ENCODE results near the gene CHD6.
A peak's percentile ranks its signal among the peaks of the same experiment; 100 is the strongest.

CHD6 gene

GRCh38 chr20:41497186-41497895 lies 120.8 kb downstream of the CHD6 start:
- Histone ChIP-seq H3K9me3 (no peaks in the 10 kb centered on the region), H3K27me3 (no peaks in the 10 kb centered on the region), H3K36me3 (peaks cover 7% of the 10 kb centered on the region), H3K27ac (no peak overlapping the region), H3K4me1 (ENCODE audit: control insufficient read depth in 1 of 2, insufficient read depth in 1 of 2, low read depth in 1 of 2, low read length in 1 of 2) (no peaks in the 10 kb centered on the region), H3K4me3 (ENCODE audit: low read depth in 1 of 2, low read length in 1 of 2) (no peak overlapping the region)
- no peak for TF ChIP-seq CTCF (IDR thresholded peaks at IDR 0.05)

DNA sequence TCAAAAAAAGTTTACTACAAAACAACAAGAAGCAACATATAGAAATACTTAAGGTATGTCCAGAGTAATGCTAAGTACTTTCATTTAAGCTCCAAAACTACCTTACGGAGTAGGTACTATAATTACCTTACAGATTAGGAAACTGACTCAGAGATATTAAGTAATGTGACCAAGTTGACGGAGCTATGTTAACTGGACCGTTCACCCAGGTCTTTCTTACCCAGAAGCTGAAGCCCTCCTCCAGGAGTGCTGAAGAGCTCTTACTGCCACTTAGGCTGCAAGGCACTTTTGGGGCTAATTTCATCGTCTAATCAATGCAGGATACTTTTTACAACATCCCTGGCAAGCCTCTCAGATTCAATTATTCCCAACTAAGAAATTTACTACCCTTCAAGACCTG lies 123.7 kb downstream of the CHD6 start:
- H3K27ac ChIP-seq = no peak overlapping the region
- peaks cover 32% of the 10 kb centered on the region for H3K36me3 ChIP-seq
- no peaks in the 10 kb centered on the region for H3K9me3 ChIP-seq
- H3K4me3 ChIP-seq (ENCODE audit: low read depth in 1 of 2, low read length in 1 of 2) = no peak overlapping the region
- no peak for TF ChIP-seq CTCF (IDR thresholded peaks at IDR 0.05)
- H3K27me3 ChIP-seq = no peaks in the 10 kb centered on the region
- no peaks in the 10 kb centered on the region for H3K4me1 ChIP-seq (ENCODE audit: control insufficient read depth in 1 of 2, insufficient read depth in 1 of 2, low read depth in 1 of 2, low read length in 1 of 2)

DNA sequence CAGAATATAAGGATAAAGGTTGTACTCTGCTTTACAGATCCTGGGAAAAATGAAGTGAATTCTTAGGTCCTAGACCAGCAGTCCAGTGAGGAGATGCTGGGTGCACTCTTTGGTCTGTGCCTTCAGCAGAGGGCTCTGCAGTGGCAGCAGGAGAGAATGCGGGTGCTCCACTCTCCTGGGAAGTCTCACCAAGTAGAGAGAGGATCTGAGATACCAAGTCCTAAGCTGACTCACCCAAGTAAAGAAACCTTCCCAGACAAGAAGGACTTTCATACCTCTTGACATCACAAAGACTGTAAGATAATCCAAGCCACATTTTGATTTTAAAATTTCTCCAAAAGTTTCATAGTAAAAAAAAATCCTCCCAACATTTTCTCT lies 134.6 kb downstream of the CHD6 start:
- Histone ChIP-seq H3K4me1 (ENCODE audit: control insufficient read depth in 1 of 2, insufficient read depth in 1 of 2, low read depth in 1 of 2, low read length in 1 of 2) (no peaks in the 10 kb centered on the region), H3K4me3 (ENCODE audit: low read depth in 1 of 2, low read length in 1 of 2) (no peak overlapping the region), H3K27ac (no peak overlapping the region), H3K27me3 (no peaks in the 10 kb centered on the region), H3K36me3 (peaks cover 55% of the 10 kb centered on the region), H3K9me3 (no peaks in the 10 kb centered on the region)
- no peak for TF ChIP-seq CTCF (IDR thresholded peaks at IDR 0.05)

- Histone ChIP-seq H3K27ac (no peak overlapping the region), H3K4me3 (ENCODE audit: low read depth in 1 of 2, low read length in 1 of 2) (no peak overlapping the region), H3K9me3 (no peaks in the 10 kb centered on the region), H3K27me3 (no peaks in the 10 kb centered on the region), H3K36me3 (peaks cover 50% of the 10 kb centered on the region), H3K4me1 (ENCODE audit: control insufficient read depth in 1 of 2, insufficient read depth in 1 of 2, low read depth in 1 of 2, low read length in 1 of 2) (no peaks in the 10 kb centered on the region)
- TF ChIP-seq CTCF (IDR thresholded peaks at IDR 0.05) = no peak
Observed at GRCh38 chr20:41482647-41483552, 135.3 kb downstream of the CHD6 start.

- Histone ChIP-seq H3K4me1 (ENCODE audit: control insufficient read depth in 1 of 2, insufficient read depth in 1 of 2, low read depth in 1 of 2, low read length in 1 of 2) (no peaks in the 10 kb centered on the region), H3K4me3 (ENCODE audit: low read depth in 1 of 2, low read length in 1 of 2) (no peak overlapping the region), H3K9me3 (no peaks in the 10 kb centered on the region), H3K27ac (peak overlapping the region; percentile 9), H3K27me3 (no peaks in the 10 kb centered on the region), H3K36me3 (peaks cover 26% of the 10 kb centered on the region)
- no peak for TF ChIP-seq CTCF (IDR thresholded peaks at IDR 0.05)
Observed at GRCh38 chr20:41480054-41480770, 138.0 kb downstream of the CHD6 start.

Data from neutrophil (primary cell).